ENCODE data around the gene TULP1.

The TULP1 gene

GRCh38 chr6:35490821-35491557 lies 21.7 kb downstream of the TULP1 start:
- no peak overlapping the region for H3K4me3 ChIP-seq (ENCODE audit: low read depth, low read length)
- in situ Hi-C loops (cut with HindIII; ENCODE audit: low sequenced_read_pairs), result no loop called here
- no peak for TF ChIP-seq CTCF (IDR thresholded peaks at IDR 0.05; ENCODE audit: low read depth, low read length)
- no peak for DNase-seq (ENCODE audit: low read depth, low spot score)

GRCh38 chr6:35489995-35490791 lies 22.5 kb downstream of the TULP1 start:
- no peak overlapping the region for H3K4me3 ChIP-seq (ENCODE audit: low read depth, low read length)
- no peak for TF ChIP-seq CTCF (IDR thresholded peaks at IDR 0.05; ENCODE audit: low read depth, low read length)
- peak; percentile 84 for DNase-seq (ENCODE audit: low read depth, low spot score)
- in situ Hi-C loops (cut with HindIII; ENCODE audit: low sequenced_read_pairs), result no loop called here

GRCh38 chr6:35489066-35489465 lies 23.6 kb downstream of the TULP1 start:
- DNase-seq (ENCODE audit: low read depth, low spot score), result no peak
- no peak overlapping the region for H3K4me3 ChIP-seq (ENCODE audit: low read depth, low read length)
- no peak for TF ChIP-seq CTCF (IDR thresholded peaks at IDR 0.05; ENCODE audit: low read depth, low read length)
- in situ Hi-C loops (cut with HindIII; ENCODE audit: low sequenced_read_pairs), result no loop called here

GRCh38 chr6:35488517-35488862 lies 24.2 kb downstream of the TULP1 start:
- in situ Hi-C loops (cut with HindIII; ENCODE audit: low sequenced_read_pairs), result no loop called here
- no peak for DNase-seq (ENCODE audit: low read depth, low spot score)
- no peak for TF ChIP-seq CTCF (IDR thresholded peaks at IDR 0.05; ENCODE audit: low read depth, low read length)
- no peak overlapping the region for H3K4me3 ChIP-seq (ENCODE audit: low read depth, low read length)

- H3K4me3 ChIP-seq (ENCODE audit: low read depth, low read length), result no peak overlapping the region
- TF ChIP-seq CTCF (IDR thresholded peaks at IDR 0.05; ENCODE audit: low read depth, low read length), result no peak
- DNase-seq (ENCODE audit: low read depth, low spot score), result peak; percentile 35
- in situ Hi-C loops (cut with HindIII; ENCODE audit: low sequenced_read_pairs), result no loop called here
These were observed 24.8 kb downstream of the TULP1 start for GRCh38 chr6:35487658-35488516.

All from astrocyte of the spinal cord (primary cell).